ENCODE results near the gene CDH8.
A peak's percentile ranks its signal among the peaks of the same experiment; 100 is the strongest.

CDH8 gene

DNA sequence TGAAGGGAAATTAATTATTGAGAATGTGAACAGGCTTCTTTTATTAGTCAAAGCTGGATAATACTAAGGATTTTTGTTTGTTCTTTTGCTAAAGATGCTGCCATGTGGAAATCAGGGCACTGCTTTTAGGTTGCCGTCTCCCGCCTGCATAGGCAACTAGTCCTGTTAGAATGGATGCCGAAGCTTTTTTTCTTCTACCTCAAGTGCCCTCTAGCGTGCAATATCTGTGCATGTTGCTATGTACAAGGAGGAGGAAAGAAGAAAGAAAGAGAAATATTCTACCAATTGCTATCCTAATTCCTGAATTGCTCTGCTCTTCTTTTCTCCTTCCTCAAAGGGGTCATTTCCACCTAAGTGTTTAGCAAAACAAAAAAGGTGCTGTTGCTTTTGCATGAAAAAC lies 5.2 kb upstream of the CDH8 start:
- no peak for TF ChIP-seq POLR2A (IDR thresholded peaks at IDR 0.05; ENCODE audit: low read depth, low read length)
- FAIRE-seq, result no peak
- peak; percentile 5 for DNase-seq (ENCODE audit: insufficient read length, low spot score)

DNA sequence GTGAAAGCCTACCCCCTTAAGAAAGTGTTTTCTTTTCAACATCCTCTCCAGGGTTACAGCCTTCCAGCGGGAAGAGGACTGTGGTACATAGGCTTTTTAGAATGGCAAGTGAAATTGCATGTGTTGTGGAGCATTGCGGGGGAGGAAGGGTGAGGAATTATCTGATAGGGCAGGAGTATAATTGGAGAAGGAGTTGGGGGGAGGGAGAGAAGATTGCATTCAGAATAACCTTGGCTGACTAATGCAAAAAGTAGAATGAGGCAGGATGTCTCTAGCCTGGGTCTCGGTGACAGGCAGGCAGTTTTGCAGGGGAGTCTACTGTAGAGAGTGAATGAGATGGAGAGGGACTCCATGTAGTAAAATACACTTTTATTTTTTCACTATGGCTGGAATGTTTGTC lies 2.4 kb upstream of the CDH8 start:
- DNase-seq (ENCODE audit: insufficient read length, low spot score), result no peak
- no peak for FAIRE-seq
- no peak for TF ChIP-seq POLR2A (IDR thresholded peaks at IDR 0.05; ENCODE audit: low read depth, low read length)

DNA sequence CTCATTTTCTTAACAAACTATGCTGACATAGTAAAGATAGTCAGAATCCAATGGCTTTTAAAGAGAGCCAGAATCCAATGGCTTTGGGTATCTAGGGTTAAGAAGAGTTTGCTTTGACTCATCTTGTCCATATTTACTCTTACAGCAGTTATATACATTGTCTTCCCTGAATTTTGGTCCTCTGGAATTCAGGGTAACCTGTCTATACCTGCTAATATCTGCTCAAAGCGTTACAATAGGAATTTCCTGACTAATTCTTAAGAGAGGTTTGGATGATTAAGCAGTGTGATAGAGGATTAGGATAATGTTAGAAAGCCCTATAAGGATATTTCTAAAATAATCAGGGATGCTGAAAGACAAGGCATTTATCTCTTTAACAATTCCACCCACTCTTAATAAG lies 2.0 kb upstream of the CDH8 start:
- no peak for DNase-seq (ENCODE audit: insufficient read length, low spot score)
- no peak for TF ChIP-seq POLR2A (IDR thresholded peaks at IDR 0.05; ENCODE audit: low read depth, low read length)
- FAIRE-seq, result no peak

DNA sequence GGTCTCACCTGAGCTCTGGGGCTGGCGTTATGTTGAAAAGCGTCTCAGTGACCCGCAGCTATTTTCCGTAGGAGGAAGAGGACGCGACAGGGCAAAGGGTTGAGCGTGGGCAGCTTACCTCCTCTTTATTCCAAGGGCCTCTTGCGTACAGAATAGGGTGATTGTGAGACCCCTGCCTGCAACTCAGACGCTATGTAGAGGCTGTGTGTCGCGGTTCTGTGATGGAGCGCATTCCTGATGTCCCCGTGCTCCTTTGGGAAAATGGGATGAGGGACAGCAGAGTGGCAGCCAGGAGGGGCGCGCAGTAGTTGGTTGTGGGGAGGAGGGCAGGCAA lies 531 bp upstream of the CDH8 start:
- no peak for TF ChIP-seq POLR2A (IDR thresholded peaks at IDR 0.05; ENCODE audit: low read depth, low read length)
- FAIRE-seq (no peak), DNase-seq (ENCODE audit: insufficient read length, low spot score) (no peak)

DNA sequence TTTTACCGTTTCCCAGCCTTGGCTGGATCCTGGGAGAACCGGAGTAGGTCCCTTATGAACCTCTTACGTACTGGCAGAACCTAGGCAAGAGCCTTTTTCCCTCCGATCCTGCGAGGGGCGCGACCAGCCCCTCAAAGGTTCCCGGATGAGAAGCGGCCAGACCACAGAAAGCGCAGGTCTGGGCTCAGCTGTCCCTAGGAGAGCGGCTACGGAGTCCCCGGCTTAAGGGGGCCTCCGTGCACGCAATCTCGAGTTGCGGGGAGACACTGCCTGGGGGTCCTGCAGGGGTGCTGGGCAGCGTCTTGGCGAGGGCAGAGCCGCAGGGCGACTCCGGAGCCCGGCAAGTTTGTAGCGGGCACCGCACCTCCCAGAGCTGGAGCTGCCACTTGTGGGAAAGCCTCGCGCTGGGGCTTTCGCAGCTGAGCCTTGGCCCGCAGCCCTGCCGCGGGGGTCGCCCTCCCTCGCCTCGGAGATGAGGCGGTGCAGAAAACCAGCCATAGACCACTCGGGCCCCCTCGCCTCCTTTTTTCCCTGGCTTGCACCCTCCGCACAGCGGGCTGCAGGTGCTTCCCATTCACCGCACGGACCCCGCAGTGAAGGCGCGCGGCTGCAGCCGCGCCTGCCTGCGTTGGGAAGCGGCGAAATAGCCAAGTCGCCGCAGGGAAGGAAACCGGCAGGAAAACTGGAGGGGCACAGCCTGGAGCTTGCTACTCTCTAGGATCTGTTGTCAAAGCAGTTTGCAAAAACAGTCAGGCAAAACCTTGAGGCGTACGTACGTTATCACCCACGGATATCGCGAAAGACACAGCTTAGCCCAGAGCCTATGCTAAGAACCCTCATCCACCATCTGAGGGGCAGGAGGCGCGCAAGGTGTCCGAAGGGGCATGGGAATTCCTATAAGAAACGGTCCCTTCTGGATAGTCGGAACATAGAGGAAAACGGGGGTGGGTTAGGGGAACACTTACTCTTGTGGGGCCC lies 834 bp downstream of the CDH8 start:
- no peak for TF ChIP-seq POLR2A (IDR thresholded peaks at IDR 0.05; ENCODE audit: low read depth, low read length)
- no peak for DNase-seq (ENCODE audit: insufficient read length, low spot score)
- FAIRE-seq, result no peak

DNA sequence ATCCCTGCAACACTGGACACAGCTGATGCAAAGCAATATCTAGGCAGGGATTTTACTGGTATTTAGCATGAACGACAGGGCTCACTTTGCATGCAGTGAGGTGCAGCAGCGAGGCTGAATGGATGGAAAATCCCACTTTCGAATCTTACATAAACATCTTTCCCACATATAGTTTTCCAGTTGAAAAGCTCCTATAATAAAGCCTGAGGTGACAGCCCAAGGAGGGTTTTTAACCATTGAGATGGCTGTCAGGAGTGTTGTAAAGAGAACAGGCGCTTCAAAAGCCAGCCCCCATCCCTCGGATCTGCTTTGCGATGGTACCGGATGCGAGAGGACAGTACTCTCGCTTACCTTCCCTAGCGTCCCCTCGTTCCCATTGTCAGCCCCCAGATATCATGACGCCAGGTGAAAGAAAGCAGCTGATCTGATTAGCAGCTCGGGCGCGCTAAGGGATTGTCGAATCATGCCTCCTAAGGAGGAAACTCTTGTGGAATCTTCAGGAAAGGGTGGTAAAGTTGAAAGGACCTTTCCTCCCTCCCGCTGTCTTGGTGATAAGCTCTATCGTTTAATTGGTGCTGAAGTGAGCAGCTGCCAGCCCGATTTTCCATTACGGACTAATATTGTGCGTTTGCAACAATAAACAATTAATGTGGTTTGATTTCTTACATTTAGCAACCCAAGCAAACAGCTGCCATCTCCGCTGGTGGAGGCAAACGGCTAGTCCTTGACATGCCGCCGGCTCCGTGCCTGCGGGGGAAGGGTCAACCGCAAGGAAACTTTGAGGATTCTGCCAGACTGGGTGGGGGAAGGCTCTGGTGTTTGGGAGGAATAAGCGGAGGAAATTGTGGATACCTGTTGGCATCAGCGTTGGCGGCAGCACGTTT lies 1.8 kb downstream of the CDH8 start:
- DNase-seq (ENCODE audit: insufficient read length, low spot score) (no peak), FAIRE-seq (no peak)
- no peak for TF ChIP-seq POLR2A (IDR thresholded peaks at IDR 0.05; ENCODE audit: low read depth, low read length)

DNA sequence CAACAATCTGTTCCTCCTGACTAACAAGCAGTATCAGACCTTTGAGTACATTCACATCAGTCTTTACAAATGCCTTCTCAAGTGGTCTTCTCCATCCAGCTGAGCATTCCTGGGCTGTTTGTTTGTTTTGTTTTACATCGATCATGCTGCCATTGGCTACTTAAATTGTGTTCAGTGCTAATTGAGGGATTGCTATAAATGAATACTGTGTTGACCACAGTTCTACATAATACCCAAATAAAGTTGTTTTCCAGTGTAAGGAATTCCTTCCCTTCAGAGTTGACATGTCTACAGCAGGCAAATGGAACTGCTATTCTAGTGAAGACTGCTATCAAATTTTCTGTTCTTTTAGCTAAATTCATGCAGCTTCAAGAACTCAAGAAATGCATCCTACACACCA lies 3.2 kb downstream of the CDH8 start:
- FAIRE-seq (no peak), DNase-seq (ENCODE audit: insufficient read length, low spot score) (no peak)
- no peak for TF ChIP-seq POLR2A (IDR thresholded peaks at IDR 0.05; ENCODE audit: low read depth, low read length)

DNA sequence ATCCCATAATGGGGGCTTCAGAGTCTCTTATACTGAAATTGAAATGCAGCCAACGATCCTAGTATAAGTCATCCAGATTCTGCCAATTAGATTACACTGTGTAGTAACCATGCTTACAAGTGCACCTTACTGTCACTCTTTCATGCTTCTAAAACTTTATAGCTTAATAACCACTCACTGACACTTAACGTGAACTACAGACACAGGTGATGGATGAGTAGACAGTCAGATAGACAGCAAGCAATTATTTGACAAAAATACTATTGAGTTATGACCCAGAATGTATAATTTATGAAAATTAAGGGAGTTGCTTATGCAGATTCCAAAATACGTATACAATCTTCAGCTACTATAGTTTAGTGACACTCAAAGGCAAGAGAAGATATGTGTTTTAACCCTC lies 6.3 kb downstream of the CDH8 start:
- no peak for DNase-seq (ENCODE audit: insufficient read length, low spot score)
- FAIRE-seq, result no peak
- TF ChIP-seq POLR2A (IDR thresholded peaks at IDR 0.05; ENCODE audit: low read depth, low read length), result no peak

DNA sequence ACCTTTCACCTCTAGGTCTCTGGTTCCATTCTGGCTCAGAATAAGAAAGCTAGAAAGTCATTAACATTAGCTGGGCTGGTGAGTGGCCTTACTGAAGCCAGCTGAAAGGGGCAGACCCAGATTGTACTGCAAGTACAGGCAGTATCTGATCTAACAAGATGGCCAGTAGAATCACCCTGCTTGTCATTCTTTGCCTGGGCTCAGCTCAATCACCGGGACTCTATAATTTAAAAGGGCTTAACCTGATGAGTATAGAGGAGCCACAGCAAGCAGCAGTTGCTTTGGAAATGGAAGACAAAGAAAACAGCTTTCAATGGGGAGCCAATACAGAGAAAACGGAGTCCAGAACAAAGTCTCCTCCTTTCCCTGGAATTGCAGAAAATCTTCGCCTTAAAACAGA lies 13.6 kb downstream of the CDH8 start:
- DNase-seq (ENCODE audit: insufficient read length, low spot score) (no peak), FAIRE-seq (no peak)
- no peak for TF ChIP-seq POLR2A (IDR thresholded peaks at IDR 0.05; ENCODE audit: low read depth, low read length)

DNA sequence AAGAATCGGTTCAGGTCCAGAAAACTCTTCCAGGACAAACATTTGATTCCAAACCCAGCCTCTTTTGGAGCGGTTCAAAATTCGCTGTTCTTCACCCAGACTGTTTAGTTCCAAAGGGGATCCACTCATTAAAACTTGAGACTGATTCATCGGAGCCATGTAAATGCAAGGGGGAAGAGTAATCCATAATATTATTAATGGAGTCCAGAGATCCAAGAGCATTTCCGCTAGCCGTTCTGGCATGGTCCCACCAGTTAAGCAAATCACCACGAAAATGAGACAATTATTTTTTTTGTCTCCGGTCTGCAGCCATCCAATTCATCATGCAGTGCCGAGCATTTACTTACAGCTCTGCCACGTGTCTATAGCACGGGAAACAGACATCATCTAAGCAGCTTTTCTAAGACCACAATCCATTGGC lies 15.1 kb downstream of the CDH8 start:
- FAIRE-seq (no peak), DNase-seq (ENCODE audit: insufficient read length, low spot score) (no peak)
- no peak for TF ChIP-seq POLR2A (IDR thresholded peaks at IDR 0.05; ENCODE audit: low read depth, low read length)

DNA sequence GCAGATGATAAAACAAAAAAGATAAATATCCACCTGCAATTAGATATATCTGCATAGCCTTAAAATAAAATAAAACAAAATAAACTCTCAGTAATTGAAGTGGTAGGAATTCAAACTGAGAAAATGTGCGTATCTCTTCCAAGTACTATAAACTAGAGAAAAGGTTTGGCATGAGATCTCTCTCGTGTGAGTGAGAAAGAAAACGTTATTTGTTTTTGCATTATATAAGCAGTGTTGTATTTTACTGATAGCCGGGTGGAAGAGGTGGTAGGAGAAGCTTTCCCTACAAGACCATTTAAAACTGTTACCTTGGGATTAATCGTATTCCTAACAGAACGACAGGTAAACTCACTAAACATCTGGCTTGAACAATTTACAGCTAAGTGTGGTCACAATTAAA lies 15.6 kb downstream of the CDH8 start:
- no peak for FAIRE-seq
- no peak for DNase-seq (ENCODE audit: insufficient read length, low spot score)
- no peak for TF ChIP-seq POLR2A (IDR thresholded peaks at IDR 0.05; ENCODE audit: low read depth, low read length)

DNA sequence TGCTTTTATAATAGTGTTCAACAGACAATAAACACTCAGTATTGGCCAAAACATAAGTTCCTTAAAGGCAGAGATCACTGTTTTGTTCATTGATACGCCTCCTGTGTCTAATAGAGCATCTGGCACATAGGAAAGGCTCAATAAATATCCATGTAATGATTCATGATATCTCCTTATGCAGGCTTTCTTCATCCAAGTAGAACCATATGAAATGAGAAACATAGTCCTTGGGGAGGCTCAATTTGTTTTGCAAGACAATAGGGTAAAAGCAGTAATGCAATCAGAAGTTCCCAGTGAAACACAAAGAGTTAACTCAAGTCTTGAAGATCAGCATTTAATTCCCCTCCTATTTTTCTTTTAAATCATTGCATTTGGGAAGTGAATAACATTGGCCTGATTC lies 16.4 kb downstream of the CDH8 start:
- no peak for DNase-seq (ENCODE audit: insufficient read length, low spot score)
- FAIRE-seq, result no peak
- no peak for TF ChIP-seq POLR2A (IDR thresholded peaks at IDR 0.05; ENCODE audit: low read depth, low read length)

DNA sequence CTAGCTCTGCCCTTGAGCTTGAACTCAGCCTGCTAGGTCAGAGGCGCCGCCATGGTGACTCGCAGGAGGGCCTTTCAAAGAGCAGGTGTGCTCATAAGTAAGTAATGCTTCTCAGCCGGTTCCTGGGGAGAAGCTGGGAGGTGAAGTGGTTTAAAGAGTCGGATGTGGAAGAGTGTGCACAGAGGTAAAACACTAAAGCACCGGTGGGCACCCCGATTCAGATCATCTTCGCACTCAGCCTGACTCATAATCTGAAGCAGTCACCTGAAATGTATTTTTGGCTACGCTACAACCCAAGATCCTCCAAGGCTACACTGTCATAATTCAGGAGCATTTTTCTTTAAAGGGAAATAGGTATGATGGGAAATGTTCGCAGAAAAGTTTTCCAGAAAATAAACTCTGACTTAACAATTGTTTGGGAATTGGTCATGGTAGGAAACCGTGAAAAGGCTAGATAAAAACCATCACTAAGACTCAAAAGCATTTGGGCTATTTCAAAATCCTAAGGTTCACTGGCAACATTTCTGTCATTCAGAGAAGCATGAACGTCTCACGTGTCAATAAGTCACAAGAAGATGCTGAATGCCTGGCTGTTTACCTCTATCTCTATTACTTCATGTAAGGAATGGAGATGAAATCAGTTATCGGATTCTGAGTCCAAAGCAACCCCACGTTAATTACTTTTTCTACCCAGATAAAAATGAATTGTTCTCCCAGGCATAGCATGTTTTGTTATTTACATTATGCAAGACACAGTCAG lies 17.8 kb downstream of the CDH8 start:
- FAIRE-seq (no peak), DNase-seq (ENCODE audit: insufficient read length, low spot score) (no peak)
- no peak for TF ChIP-seq POLR2A (IDR thresholded peaks at IDR 0.05; ENCODE audit: low read depth, low read length)

All from H54 (cell line).